Inferior parietal cortex (tissue), 1 donor: ENCODE data around the gene ESRP2.

Experiments used
- DNase-seq: peaks from one replicate; pipeline ENCODE4 v3.0.0-alpha.2; 2016; ENCODE audit errors: extremely low spot score

ESRP2 gene

GRCh38 chr16:68217506-68217905, 18.4 kb downstream of the ESRP2 start:
- DNase-seq, result no peak

- no peak for DNase-seq
Observed at GRCh38 chr16:68216240-68216639, 19.7 kb downstream of the ESRP2 start.

- DNase-seq, result no peak
Observed at GRCh38 chr16:68215302-68215701, 20.6 kb downstream of the ESRP2 start.

- no peak for DNase-seq
Observed at GRCh38 chr16:68214726-68215125, 21.2 kb downstream of the ESRP2 start.

- DNase-seq, result no peak
Observed at GRCh38 chr16:68206245-68206644, 29.7 kb downstream of the ESRP2 start.

- DNase-seq, result peak; percentile 23
Observed at GRCh38 chr16:68202091-68202519, 33.8 kb downstream of the ESRP2 start.

- DNase-seq, result no peak
Observed at GRCh38 chr16:68200088-68200783, 35.7 kb downstream of the ESRP2 start.

GRCh38 chr16:68197250-68197649, 38.7 kb downstream of the ESRP2 start:
- no peak for DNase-seq

- no peak for DNase-seq
Observed at GRCh38 chr16:68194251-68194650, 41.7 kb downstream of the ESRP2 start.

GRCh38 chr16:68190736-68191510, 45.0 kb downstream of the ESRP2 start:
- peak; percentile 57 for DNase-seq

GRCh38 chr16:68190081-68190480, 45.8 kb downstream of the ESRP2 start:
- DNase-seq, result no peak

- DNase-seq, result no peak
Observed at GRCh38 chr16:68188170-68188569, 47.8 kb downstream of the ESRP2 start.

GRCh38 chr16:68187505-68187904, 48.4 kb downstream of the ESRP2 start:
- DNase-seq, result no peak

- no peak for DNase-seq
Observed at GRCh38 chr16:68186877-68187276, 49.0 kb downstream of the ESRP2 start.

GRCh38 chr16:68183046-68183445, 52.9 kb downstream of the ESRP2 start:
- DNase-seq, result no peak

- no peak for DNase-seq
Observed at GRCh38 chr16:68179855-68180254, 56.1 kb downstream of the ESRP2 start.

GRCh38 chr16:68179196-68179795, 56.6 kb downstream of the ESRP2 start:
- no peak for DNase-seq
